GM23338 (cell line): Measurements from ENCODE around the gene GRN. TPM values are rescaled to one million over a fixed set of nuclear protein-coding genes. Genes with fewer than 3 reads are reported as not detected.

ENCODE experiments used
- ATAC-seq: fragments of 200-7000 bp; cut with Tn5 transposase; 3 replicates; pipeline ENCODE4 v1.9.1; 2020
- DNase-seq: peaks from one replicate; pipeline ENCODE4 v3.0.0-alpha.2; 2015; ENCODE audit warnings: low spot score
- H2AFZ ChIP-seq: fragments of 200-600 bp; sonication (generic); 2 replicates; pipeline ENCODE4 v1.8.0; 2016; ENCODE audit warnings: antibody characterized with exemption, mild to moderate bottlenecking, moderate library complexity
- H3F3A ChIP-seq: fragments of 200-600 bp; sonication (generic); replicated peaks from 2 replicates; pipeline ENCODE4 v1.8.0; 2017; ENCODE audit warnings: antibody characterized with exemption, mixed run types, low read depth
- H3K27ac ChIP-seq: fragments of 200-600 bp; sonication (generic); 2 replicates; pipeline ENCODE4 v1.6.1; 2016; ENCODE audit warnings: low read depth
- H3K27me3 ChIP-seq: fragments of 200-600 bp; sonication (generic); 2 replicates; pipeline ENCODE4 v1.8.0; 2016; ENCODE audit warnings: mild to moderate bottlenecking, mixed run types, moderate library complexity; ENCODE audit not compliant: insufficient read depth
- H3K36me3 ChIP-seq: fragments of 200-600 bp; sonication (generic); 2 replicates; pipeline ENCODE4 v1.8.0; 2016; ENCODE audit warnings: mild to moderate bottlenecking; ENCODE audit not compliant: insufficient read depth
- H3K4me1 ChIP-seq: fragments of 200-600 bp; sonication (generic); 2 replicates; pipeline ENCODE4 v1.8.0; 2016; ENCODE audit warnings: mild to moderate bottlenecking, moderate library complexity; ENCODE audit not compliant: insufficient read depth
- H3K4me2 ChIP-seq: fragments of 200-600 bp; sonication (generic); 2 replicates; pipeline ENCODE4 v1.7.1; 2017; ENCODE audit warnings: mixed run types
- H3K4me3 ChIP-seq: fragments of 200-600 bp; sonication (generic); 2 replicates; pipeline ENCODE4 v1.6.1; 2016; ENCODE audit warnings: mixed run types
- H3K79me2 ChIP-seq: fragments of 200-600 bp; sonication (generic); replicated peaks from 2 replicates; pipeline ENCODE4 v1.8.0; 2017; ENCODE audit warnings: mild to moderate bottlenecking; ENCODE audit not compliant: insufficient read depth
- H3K9me2 ChIP-seq: fragments of 200-600 bp; sonication (generic); 2 replicates; pipeline ENCODE4 v1.8.0; 2017; ENCODE audit not compliant: insufficient read depth
- H4K20me1 ChIP-seq: fragments of 200-600 bp; sonication (generic); replicated peaks from 2 replicates; pipeline ENCODE4 v1.8.0; 2017; ENCODE audit warnings: mild to moderate bottlenecking; ENCODE audit not compliant: insufficient read depth
- H3K27ac Mint-ChIP-seq: 2 replicates; pipeline ENCODE4 v1.8.0; 2020; ENCODE audit warnings: inconsistent platforms, mild to moderate bottlenecking, moderate library complexity, mixed read lengths
- H3K27me3 Mint-ChIP-seq: 3 replicates; pipeline ENCODE4 v1.8.0; 2022; ENCODE audit warnings: low read depth, mild to moderate bottlenecking, moderate library complexity, mixed read lengths, inconsistent platforms; ENCODE audit not compliant: insufficient read depth, poor library complexity
- H3K36me3 Mint-ChIP-seq: 3 replicates; pipeline ENCODE4 v1.8.0; 2021; ENCODE audit warnings: low read depth, mild to moderate bottlenecking, inconsistent platforms, moderate library complexity, mixed read lengths
- H3K4me1 Mint-ChIP-seq: 3 replicates; pipeline ENCODE4 v1.8.0; 2020; ENCODE audit warnings: mild to moderate bottlenecking, inconsistent platforms, mixed read lengths
- H3K4me3 Mint-ChIP-seq: 3 replicates; pipeline ENCODE4 v1.8.0; 2021; ENCODE audit warnings: moderate library complexity, mild to moderate bottlenecking, inconsistent platforms, mixed read lengths
- H3K9me3 Mint-ChIP-seq: 3 replicates; pipeline ENCODE4 v1.8.0; 2020; ENCODE audit warnings: moderate library complexity, mild to moderate bottlenecking, inconsistent platforms, mixed read lengths
- ZNF462 ChIP-seq: fragments of 250-450 bp; sonication (Bioruptor Pico); IDR thresholded peaks from 2 replicates; pipeline ENCODE4 v1.5.0; 2020; ENCODE audit warnings: mild to moderate bottlenecking, moderate library complexity
- polyA plus RNA-seq: library from polyadenylated mRNA; unstranded; fragments of >200 nt; fragmentation: Nextera tagmentation; extraction: Ambion mirVana; gene quantifications from 2 replicates; pipeline ENCODE4 v1.2.1, GENCODE V29; 2016
- small RNA-seq: library from RNA; depleted of rRNA; stranded (forward); fragments of <200 nt; gene quantifications from one replicate; pipeline ENCODE3, GENCODE V24; 2014; ENCODE audit warnings: low replicate concordance
- total RNA-seq: library from RNA; depleted of rRNA; stranded (reverse); fragments of >200 nt; shearing (Covaris generic); gene quantifications from 2 replicates; pipeline ENCODE4 v1.2.3, GENCODE V29; 2014; rRNA removed
- TF ChIP-seq, protein P1 (sequence below), 2 experiments: fragments of 200-600 bp in 1 of 2; sonication (generic) in 1 of 2; conservative IDR thresholded peaks; 2 replicates each; pipeline versions ENCODE4 v1.5.1 to v1.6.1; 2016 to 2017; ENCODE audit warnings: antibody characterized with exemption in 2 of 2, low read depth in 2 of 2, mild to moderate bottlenecking in 2 of 2, moderate library complexity in 1 of 2

GRN gene
- total and polyA plus RNA-seq, 2 experiments from 2014 or later: 101 to 216 TPM

DNA sequence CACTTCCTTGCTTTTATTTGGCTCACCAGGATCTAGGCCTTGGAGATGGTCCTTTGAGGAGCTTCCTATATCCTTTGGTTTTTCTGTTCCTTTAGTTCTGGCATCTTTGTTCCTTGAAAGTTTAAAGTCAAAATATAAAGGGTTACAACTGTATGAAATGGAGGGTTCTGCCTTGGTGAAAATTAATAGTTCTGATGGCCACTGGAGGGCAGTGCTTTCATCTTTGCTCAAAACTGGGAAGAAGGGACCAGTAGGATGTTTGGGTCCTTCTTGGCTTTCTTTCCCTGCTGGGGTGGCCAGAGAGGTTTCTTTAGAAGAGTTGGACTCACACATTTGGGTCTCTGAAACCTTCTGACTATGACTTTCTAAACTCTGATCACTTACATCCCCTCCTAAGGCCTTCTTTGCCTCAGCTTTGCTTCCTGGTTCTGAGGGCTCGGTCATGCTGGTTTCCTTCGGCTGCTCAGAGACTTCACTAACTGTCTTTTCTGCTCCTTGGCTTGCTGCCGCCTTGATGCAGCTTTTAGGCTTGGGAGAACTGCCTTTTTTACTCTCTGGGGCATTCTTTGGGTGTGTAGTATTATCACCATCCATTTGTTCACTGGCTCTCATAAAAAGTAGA is 55.2 kb downstream of the GRN start:
- H3K4me2 ChIP-seq: no peak overlapping the region
- no peak overlapping the region for H3K27ac ChIP-seq
- no peaks in the 10 kb centered on the region for H3K9me3 Mint-ChIP-seq
- H3K36me3 ChIP-seq: peaks cover 20% of the 10 kb centered on the region
- peaks cover 50% of the 10 kb centered on the region for H3K36me3 Mint-ChIP-seq
- no peaks in the 10 kb centered on the region for H3F3A ChIP-seq
- DNase-seq (peak; percentile 59), ATAC-seq (peak; percentile 78)
- TF ChIP-seq, protein P1, sequence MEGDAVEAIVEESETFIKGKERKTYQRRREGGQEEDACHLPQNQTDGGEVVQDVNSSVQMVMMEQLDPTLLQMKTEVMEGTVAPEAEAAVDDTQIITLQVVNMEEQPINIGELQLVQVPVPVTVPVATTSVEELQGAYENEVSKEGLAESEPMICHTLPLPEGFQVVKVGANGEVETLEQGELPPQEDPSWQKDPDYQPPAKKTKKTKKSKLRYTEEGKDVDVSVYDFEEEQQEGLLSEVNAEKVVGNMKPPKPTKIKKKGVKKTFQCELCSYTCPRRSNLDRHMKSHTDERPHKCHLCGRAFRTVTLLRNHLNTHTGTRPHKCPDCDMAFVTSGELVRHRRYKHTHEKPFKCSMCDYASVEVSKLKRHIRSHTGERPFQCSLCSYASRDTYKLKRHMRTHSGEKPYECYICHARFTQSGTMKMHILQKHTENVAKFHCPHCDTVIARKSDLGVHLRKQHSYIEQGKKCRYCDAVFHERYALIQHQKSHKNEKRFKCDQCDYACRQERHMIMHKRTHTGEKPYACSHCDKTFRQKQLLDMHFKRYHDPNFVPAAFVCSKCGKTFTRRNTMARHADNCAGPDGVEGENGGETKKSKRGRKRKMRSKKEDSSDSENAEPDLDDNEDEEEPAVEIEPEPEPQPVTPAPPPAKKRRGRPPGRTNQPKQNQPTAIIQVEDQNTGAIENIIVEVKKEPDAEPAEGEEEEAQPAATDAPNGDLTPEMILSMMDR (conservative IDR thresholded peaks at IDR 0.05; ENCODE audit: low read depth in 2 of 2): peak; percentile 67 to 70
- no peak for TF ChIP-seq ZNF462
- no peaks in the 10 kb centered on the region for H3K9me2 ChIP-seq
- no peak overlapping the region for H2AFZ ChIP-seq
- no peak overlapping the region for H3K4me3 Mint-ChIP-seq
- peaks cover 11% of the 10 kb centered on the region; the same call in 1 of the 2 replicates for H4K20me1 ChIP-seq
- H3K4me1 Mint-ChIP-seq: no peaks in the 10 kb centered on the region; the same call in 2 of the 3 replicates
- H3K4me3 ChIP-seq: no peak overlapping the region
- no peak overlapping the region for H3K27ac Mint-ChIP-seq
- peaks cover 7% of the 10 kb centered on the region for H3K27me3 Mint-ChIP-seq
- H3K4me1 ChIP-seq: no peaks in the 10 kb centered on the region
- H3K27me3 ChIP-seq: no peaks in the 10 kb centered on the region
- no peaks in the 10 kb centered on the region for H3K79me2 ChIP-seq

Small RNA genes lying within 50 kb of the gene (small RNA-seq; reads per million reads assigned to genes)
- gene RF00012 (not detected), gene RNU6-453P (0.07 reads per million)

Other genes with a start within 250 kb of the GRN start
- 71.1 and 86.9 TPM in 2 replicates for gene HDAC5, start 221.7 kb upstream of the GRN start, total RNA-seq
- gene HDAC5, start 221.7 kb upstream of the GRN start, polyA plus RNA-seq: 16.9 TPM in 2 replicates
- 17.0 and 19.0 TPM in 2 replicates for gene HROB, start 203.4 kb upstream of the GRN start, total RNA-seq
- 9.3 TPM in 2 replicates for gene HROB, start 203.4 kb upstream of the GRN start, polyA plus RNA-seq
- not detected in 2 replicates for gene ASB16, start 174.6 kb upstream of the GRN start, total RNA-seq
- 0.21 and 0.47 TPM in 2 replicates for gene ASB16, start 174.6 kb upstream of the GRN start, polyA plus RNA-seq
- 15.9 and 20.8 TPM in 2 replicates for gene TMUB2, start 158.3 kb upstream of the GRN start, total RNA-seq
- gene TMUB2, start 158.3 kb upstream of the GRN start, polyA plus RNA-seq: 16.5 and 17.0 TPM in 2 replicates
- gene ATXN7L3, start 145.4 kb upstream of the GRN start, total RNA-seq: 79.3 and 95.0 TPM in 2 replicates
- gene ATXN7L3, start 145.4 kb upstream of the GRN start, polyA plus RNA-seq: 20.3 and 20.6 TPM in 2 replicates
- 62.2 and 78.8 TPM in 2 replicates for gene UBTF, start 125.6 kb upstream of the GRN start, total RNA-seq
- 27.0 and 29.9 TPM in 2 replicates for gene UBTF, start 125.6 kb upstream of the GRN start, polyA plus RNA-seq
- not detected in 2 replicates for gene SLC4A1, start 77.2 kb upstream of the GRN start, total RNA-seq
- not detected in 2 replicates for gene SLC4A1, start 77.2 kb upstream of the GRN start, polyA plus RNA-seq
- gene RUNDC3A, start 36.7 kb upstream of the GRN start, total RNA-seq: 4.0 and 5.5 TPM in 2 replicates
- 3.7 and 6.3 TPM in 2 replicates for gene RUNDC3A, start 36.7 kb upstream of the GRN start, polyA plus RNA-seq
- gene SLC25A39, start 20.5 kb upstream of the GRN start, total RNA-seq: 157 and 184 TPM in 2 replicates
- 202 and 215 TPM in 2 replicates for gene SLC25A39, start 20.5 kb upstream of the GRN start, polyA plus RNA-seq
- 26.6 and 35.4 TPM in 2 replicates for gene FAM171A2, start 18.6 kb downstream of the GRN start, total RNA-seq
- gene FAM171A2, start 18.6 kb downstream of the GRN start, polyA plus RNA-seq: 3.9 and 4.1 TPM in 2 replicates
- gene ITGA2B, start 44.3 kb downstream of the GRN start, total RNA-seq: 9.6 and 13.3 TPM in 2 replicates
- gene ITGA2B, start 44.3 kb downstream of the GRN start, polyA plus RNA-seq: 7.8 and 13.9 TPM in 2 replicates
- gene GPATCH8, start 158.1 kb downstream of the GRN start, total RNA-seq: 44.4 and 52.2 TPM in 2 replicates
- gene GPATCH8, start 158.1 kb downstream of the GRN start, polyA plus RNA-seq: 59.7 and 76.5 TPM in 2 replicates
- 7.6 and 14.8 TPM in 2 replicates for gene FZD2, start 212.2 kb downstream of the GRN start, total RNA-seq
- 6.1 and 6.2 TPM in 2 replicates for gene FZD2, start 212.2 kb downstream of the GRN start, polyA plus RNA-seq